HEK293 (cell line): ENCODE results near the gene CXXC4.

ENCODE experiments used
- GLIS1 ChIP-seq: fragments of 450-650 bp; formaldehyde crosslinking; IDR thresholded peaks from 2 replicates; pipeline ENCODE4 v1.5.1; 2016; ENCODE audit warnings: missing biosample characterization, missing genetic modification characterization
- HOXD13 ChIP-seq: sonication (generic); formaldehyde crosslinking; IDR thresholded peaks from 2 replicates; pipeline ENCODE4 v1.8.0; 2022; ENCODE audit warnings: missing genetic modification reagents, borderline replicate concordance
- KLF1 ChIP-seq: fragments of 450-650 bp; formaldehyde crosslinking; IDR thresholded peaks from 2 replicates; pipeline ENCODE4 v1.5.1; 2016; ENCODE audit warnings: missing biosample characterization, missing genetic modification characterization
- KLF17 ChIP-seq: fragments of 450-650 bp; formaldehyde crosslinking; IDR thresholded peaks from 2 replicates; pipeline ENCODE4 v1.5.1; 2016; ENCODE audit warnings: missing biosample characterization, missing genetic modification characterization
- KLF7 ChIP-seq: fragments of 450-650 bp; formaldehyde crosslinking; IDR thresholded peaks from 2 replicates; pipeline ENCODE4 v1.5.1; 2016; ENCODE audit warnings: missing biosample characterization, missing genetic modification characterization, borderline replicate concordance
- KLF8 ChIP-seq: fragments of 450-650 bp; formaldehyde crosslinking; IDR thresholded peaks from 2 replicates; pipeline ENCODE4 v1.5.1; 2016; ENCODE audit warnings: missing biosample characterization, missing genetic modification characterization
- TRIM28 ChIP-seq: IDR thresholded peaks from 2 replicates; pipeline ENCODE4 v1.6.1; 2011; ENCODE audit warnings: low read length, control low read depth, borderline replicate concordance
- ZBTB26 ChIP-seq: fragments of 450-650 bp; formaldehyde crosslinking; optimal IDR thresholded peaks from 2 replicates; pipeline ENCODE3; 2016; ENCODE audit warnings: missing biosample characterization, mild to moderate bottlenecking, missing genetic modification characterization
- ZBTB49 ChIP-seq: fragments of 450-650 bp; formaldehyde crosslinking; IDR thresholded peaks from 2 replicates; pipeline ENCODE4 v1.5.1; 2016; ENCODE audit warnings: missing biosample characterization, missing genetic modification characterization, low read depth
- ZFP3 ChIP-seq: fragments of 450-650 bp; formaldehyde crosslinking; IDR thresholded peaks from 2 replicates; pipeline ENCODE4 v1.5.1; 2016; ENCODE audit warnings: low read depth, missing biosample characterization, missing genetic modification characterization
- ZFP37 ChIP-seq: fragments of 450-650 bp; formaldehyde crosslinking; IDR thresholded peaks from 2 replicates; pipeline ENCODE4 v1.5.1; 2016; ENCODE audit warnings: missing biosample characterization, missing genetic modification characterization
- ZNF211 ChIP-seq: fragments of 450-650 bp; formaldehyde crosslinking; IDR thresholded peaks from 2 replicates; pipeline ENCODE4 v1.5.1; 2016; ENCODE audit warnings: low read depth, missing biosample characterization, missing genetic modification characterization
- ZNF23 ChIP-seq: fragments of 450-650 bp; formaldehyde crosslinking; IDR thresholded peaks from 2 replicates; pipeline ENCODE4 v1.5.1; 2016; ENCODE audit warnings: missing biosample characterization, missing genetic modification characterization, borderline replicate concordance
- ZNF26 ChIP-seq: fragments of 450-650 bp; formaldehyde crosslinking; IDR thresholded peaks from 2 replicates; pipeline ENCODE4 v1.5.1; 2016; ENCODE audit warnings: missing biosample characterization, missing genetic modification characterization
- ZNF280C ChIP-seq: fragments of 450-650 bp; formaldehyde crosslinking; IDR thresholded peaks from 2 replicates; pipeline ENCODE4 v1.5.1; 2016; ENCODE audit warnings: missing biosample characterization, missing genetic modification characterization
- ZNF292 ChIP-seq: fragments of 450-650 bp; formaldehyde crosslinking; IDR thresholded peaks from 2 replicates; pipeline ENCODE4 v1.5.1; 2016; ENCODE audit warnings: low read depth, missing biosample characterization, missing genetic modification characterization, borderline replicate concordance
- ZNF311 ChIP-seq: fragments of 450-650 bp; formaldehyde crosslinking; IDR thresholded peaks from 2 replicates; pipeline ENCODE4 v1.5.1; 2017; ENCODE audit warnings: missing biosample characterization, missing genetic modification characterization, borderline replicate concordance
- ZNF324 ChIP-seq: fragments of 450-650 bp; formaldehyde crosslinking; IDR thresholded peaks from 2 replicates; pipeline ENCODE4 v1.5.1; 2016; ENCODE audit warnings: missing biosample characterization, missing genetic modification characterization
- ZNF394 ChIP-seq: fragments of 450-650 bp; formaldehyde crosslinking; IDR thresholded peaks from 2 replicates; pipeline ENCODE4 v1.5.1; 2016; ENCODE audit warnings: missing biosample characterization, missing genetic modification characterization, mild to moderate bottlenecking, moderate library complexity, borderline replicate concordance
- ZNF433 ChIP-seq: fragments of 450-650 bp; formaldehyde crosslinking; IDR thresholded peaks from 2 replicates; pipeline ENCODE4 v1.5.1; 2016; ENCODE audit warnings: missing biosample characterization, missing genetic modification characterization, low read depth
- ZNF513 ChIP-seq: fragments of 450-650 bp; IDR thresholded peaks from 2 replicates; pipeline ENCODE4 v1.5.1; 2018; ENCODE audit warnings: missing biosample characterization, missing genetic modification characterization
- ZNF639 ChIP-seq: fragments of 450-650 bp; formaldehyde crosslinking; IDR thresholded peaks from 2 replicates; pipeline ENCODE4 v1.5.1; 2016; ENCODE audit warnings: missing biosample characterization, missing genetic modification characterization
- ZNF658 ChIP-seq: fragments of 450-650 bp; formaldehyde crosslinking; IDR thresholded peaks from 2 replicates; pipeline ENCODE4; 2016; ENCODE audit warnings: missing biosample characterization, missing genetic modification characterization
- ZNF768 ChIP-seq: fragments of 450-650 bp; formaldehyde crosslinking; IDR thresholded peaks from 2 replicates; pipeline ENCODE4 v1.5.1; 2018; ENCODE audit warnings: missing biosample characterization, mild to moderate bottlenecking, missing genetic modification characterization
- ZNF777 ChIP-seq: fragments of 450-650 bp; formaldehyde crosslinking; IDR thresholded peaks from 2 replicates; pipeline ENCODE4 v1.5.1; 2017; ENCODE audit warnings: missing biosample characterization, missing genetic modification characterization, borderline replicate concordance
- ZSCAN30 ChIP-seq: fragments of 450-650 bp; IDR thresholded peaks from 2 replicates; pipeline ENCODE4 v1.5.1; 2018; ENCODE audit warnings: missing biosample characterization, mild to moderate bottlenecking, missing genetic modification characterization, moderate library complexity
- ZSCAN4 ChIP-seq: fragments of 450-650 bp; formaldehyde crosslinking; IDR thresholded peaks from 2 replicates; pipeline ENCODE4 v1.5.1; 2017; ENCODE audit warnings: missing biosample characterization, missing genetic modification characterization

The CXXC4 gene

GRCh38 chr4:104490770-104491480, 3.8 kb downstream of the CXXC4 start (continued):
- no peak for TF ChIP-seq KLF7
- no peak for TF ChIP-seq ZBTB49 (tag by site-specific recombination)
- peak; percentile 20 for TF ChIP-seq ZBTB26
- no peak for TF ChIP-seq ZNF433 (tag by site-specific recombination)
- no peak for TF ChIP-seq ZNF658 (tag by site-specific recombination)
- no peak for TF ChIP-seq HOXD13 (CRISPR knock-in tag)
- TF ChIP-seq ZNF311: no peak
- TF ChIP-seq ZNF324: no peak
- no peak for TF ChIP-seq ZNF394 (tag by site-specific recombination)
- no peak for TF ChIP-seq ZNF768 (tag by site-specific recombination)
- no peak for TF ChIP-seq ZFP37 (tag by site-specific recombination)
- TF ChIP-seq KLF8: no peak
- TF ChIP-seq ZNF513: peak; percentile 54
- no peak for TF ChIP-seq ZNF23
- TF ChIP-seq GLIS1: peak; percentile 83
- no peak for TF ChIP-seq ZNF280C (tag by site-specific recombination)
- no peak for TF ChIP-seq ZSCAN4 (tag by site-specific recombination)
- no peak for TF ChIP-seq TRIM28
- no peak for TF ChIP-seq ZSCAN30 (tag by site-specific recombination)
- TF ChIP-seq ZNF777 (tag by site-specific recombination): peak; percentile 45; the same call in 1 of the 2 replicates
- no peak for TF ChIP-seq KLF1 (tag by site-specific recombination)
- no peak for TF ChIP-seq ZFP3 (tag by site-specific recombination)
- TF ChIP-seq ZNF211 (tag by site-specific recombination): no peak
- TF ChIP-seq ZNF26 (tag by site-specific recombination): no peak
- TF ChIP-seq ZNF292 (tag by site-specific recombination): no peak
- peak; percentile 27; the same call in 1 of the 2 replicates for TF ChIP-seq KLF17 (tag by site-specific recombination)
- TF ChIP-seq ZNF639: no peak
